WTC11 (cell line): Measurements from ENCODE around the gene TFCP2. TPM values are rescaled to one million over a fixed set of nuclear protein-coding genes. Genes with fewer than 3 reads are reported as not detected.

Experiments used
- ATAC-seq: fragments of 200-7000 bp; cut with Tn5 transposase; 2 replicates; pipeline ENCODE4 v1.10.0; 2021; ENCODE audit warnings: mild to moderate bottlenecking, moderate library complexity
- CTCF ChIA-PET: fragments of 300-600 bp; sonication (Branson Sonifier 250); formaldehyde crosslinking; loops from one replicate; lab custom pipeline; 2021; ENCODE audit warnings: antibody characterized with exemption; lab: Charles Lee
- POLR2A ChIA-PET: fragments of 350-600 bp; sonication (Branson Sonifier 250); formaldehyde crosslinking; loops from one replicate; lab custom pipeline; 2021; ENCODE audit warnings: antibody characterized with exemption; lab: Charles Lee
- DNase-seq: peaks from one replicate; pipeline ENCODE4 v3.0.0; 2021; ENCODE audit warnings: low spot score
- H3K27ac Mint-ChIP-seq: 2 replicates; pipeline ENCODE4 v1.8.0; 2021; ENCODE audit warnings: mixed read lengths
- H3K27me3 Mint-ChIP-seq: 2 replicates; pipeline ENCODE4 v1.8.0; 2021; ENCODE audit warnings: low read depth, mild to moderate bottlenecking, moderate library complexity, mixed read lengths
- H3K36me3 Mint-ChIP-seq: 2 replicates; pipeline ENCODE4 v1.8.0; 2021; ENCODE audit warnings: mixed read lengths
- H3K4me1 Mint-ChIP-seq: 2 replicates; pipeline ENCODE4 v1.8.0; 2022; ENCODE audit warnings: mixed read lengths
- H3K4me3 Mint-ChIP-seq: 2 replicates; pipeline ENCODE4 v1.8.0; 2021; ENCODE audit warnings: mild to moderate bottlenecking, moderate library complexity, mixed read lengths
- H3K9me3 Mint-ChIP-seq: 2 replicates; pipeline ENCODE4 v1.8.0; 2021; ENCODE audit warnings: mixed read lengths
- AR ChIP-seq: fragments of 250-450 bp; sonication (Bioruptor Pico); IDR thresholded peaks from 2 replicates; pipeline ENCODE4 v1.9.0; 2021; ENCODE audit warnings: mild to moderate bottlenecking
- ATF1 ChIP-seq: sonication (generic); formaldehyde crosslinking; IDR thresholded peaks from 2 replicates; pipeline ENCODE4 v1.8.1; 2023; ENCODE audit warnings: mild to moderate bottlenecking, moderate library complexity, missing genetic modification reagents
- CREB1 ChIP-seq: sonication (generic); formaldehyde crosslinking; IDR thresholded peaks from 2 replicates; pipeline ENCODE4 v1.8.0; 2023; ENCODE audit warnings: mild to moderate bottlenecking, missing genetic modification reagents
- E2F4 ChIP-seq: sonication (generic); formaldehyde crosslinking; IDR thresholded peaks from 2 replicates; pipeline ENCODE4 v1.8.1; 2022; ENCODE audit warnings: low read depth, mild to moderate bottlenecking, moderate library complexity, missing genetic modification reagents, borderline replicate concordance
- E2F5 ChIP-seq: sonication (generic); formaldehyde crosslinking; IDR thresholded peaks from 2 replicates; pipeline ENCODE4 v1.8.1; 2022; ENCODE audit warnings: mild to moderate bottlenecking, moderate library complexity, missing genetic modification reagents
- ELF4 ChIP-seq: sonication (generic); formaldehyde crosslinking; IDR thresholded peaks from 2 replicates; pipeline ENCODE4 v1.8.1; 2022; ENCODE audit warnings: low read depth, mild to moderate bottlenecking, moderate library complexity, missing genetic modification reagents
- EMX1 ChIP-seq: fragments of 250-450 bp; sonication (Bioruptor Pico); IDR thresholded peaks from 2 replicates; pipeline ENCODE4 v1.8.0; 2021; ENCODE audit warnings: mild to moderate bottlenecking
- GRHL2 ChIP-seq: fragments of 250-450 bp; sonication (Bioruptor Pico); IDR thresholded peaks from 2 replicates; pipeline ENCODE4 v1.8.0; 2022; ENCODE audit warnings: mild to moderate bottlenecking, moderate library complexity; ENCODE audit not compliant: insufficient replicate concordance, severe bottlenecking
- GTF2I ChIP-seq: fragments of 250-450 bp; sonication (Bioruptor Pico); conservative IDR thresholded peaks from 2 replicates; pipeline ENCODE4 v1.4.0; 2021; ENCODE audit warnings: mild to moderate bottlenecking
- IRF1 ChIP-seq: sonication (generic); formaldehyde crosslinking; IDR thresholded peaks from 2 replicates; pipeline ENCODE4 v1.8.0; 2023; ENCODE audit warnings: missing genetic modification reagents
- JAZF1 ChIP-seq: fragments of 250-450 bp; sonication (Bioruptor Pico); IDR thresholded peaks from 2 replicates; pipeline ENCODE4 v1.9.0; 2021; ENCODE audit warnings: moderate library complexity, mild to moderate bottlenecking, inconsistent platforms
- NFE2L1 ChIP-seq: sonication (generic); formaldehyde crosslinking; IDR thresholded peaks from 2 replicates; pipeline ENCODE4 v1.8.1; 2023; ENCODE audit warnings: missing genetic modification reagents
- NFYB ChIP-seq: sonication (generic); formaldehyde crosslinking; conservative IDR thresholded peaks from 2 replicates; pipeline ENCODE4 v1.8.0; 2022; ENCODE audit warnings: low read depth, missing genetic modification reagents
- NR1H2 ChIP-seq: sonication (generic); formaldehyde crosslinking; IDR thresholded peaks from 2 replicates; pipeline ENCODE4 v1.9.0; 2021; ENCODE audit warnings: mild to moderate bottlenecking, moderate library complexity, missing genetic modification reagents
- PREB ChIP-seq: sonication (generic); formaldehyde crosslinking; IDR thresholded peaks from 2 replicates; pipeline ENCODE4 v1.8.1; 2022; ENCODE audit warnings: mild to moderate bottlenecking, missing genetic modification reagents, moderate library complexity, borderline replicate concordance
- SP1 ChIP-seq: sonication (generic); formaldehyde crosslinking; conservative IDR thresholded peaks from 2 replicates; pipeline ENCODE4 v1.8.1; 2022; ENCODE audit warnings: missing genetic modification reagents
- STAT6 ChIP-seq: sonication (generic); formaldehyde crosslinking; conservative IDR thresholded peaks from 2 replicates; pipeline ENCODE4 v1.8.1; 2023; ENCODE audit warnings: mild to moderate bottlenecking, low read depth, missing genetic modification reagents, moderate library complexity
- TEAD4 ChIP-seq: sonication (generic); formaldehyde crosslinking; IDR thresholded peaks from 2 replicates; pipeline ENCODE4 v1.8.0; 2022; ENCODE audit warnings: mild to moderate bottlenecking, missing genetic modification reagents
- ZBTB43 ChIP-seq: sonication (generic); formaldehyde crosslinking; IDR thresholded peaks from 2 replicates; pipeline ENCODE4 v1.8.1; 2023; ENCODE audit warnings: mild to moderate bottlenecking, missing genetic modification reagents
- ZNF263 ChIP-seq: sonication (generic); formaldehyde crosslinking; IDR thresholded peaks from 2 replicates; pipeline ENCODE4 v1.8.1; 2022; ENCODE audit warnings: low read depth, mild to moderate bottlenecking, moderate library complexity, missing genetic modification reagents
- ZNF671 ChIP-seq: fragments of 250-450 bp; sonication (Bioruptor Pico); IDR thresholded peaks from 2 replicates; pipeline ENCODE4 v1.8.0; 2021; ENCODE audit warnings: mild to moderate bottlenecking
- total RNA-seq: library from RNA; stranded (reverse); gene quantifications from 3 replicates; pipeline ENCODE4 v1.2.3, GENCODE V29; 2021

TFCP2 gene
- total RNA-seq, 1 experiment from 2014 or later = 35.4 TPM

GRCh38 chr12:51197736-51198567 lies 25.0 kb upstream of the TFCP2 start:
- Mint-ChIP-seq H3K9me3 (no peaks in the 10 kb centered on the region), H3K36me3 (no peaks in the 10 kb centered on the region), H3K4me3 (no peak overlapping the region), H3K4me1 (no peaks in the 10 kb centered on the region), H3K27me3 (no peaks in the 10 kb centered on the region), H3K27ac (no peak overlapping the region)
- ChIA-PET CTCF (no interaction called here), POLR2A (no interaction called here)
- ATAC-seq (peak; percentile 20; the same call in 1 of the 2 replicates), DNase-seq (no peak)
- TF ChIP-seq ZNF671 (CRISPR knock-in tag) (no peak), PREB (CRISPR knock-in tag) (no peak), IRF1 (CRISPR knock-in tag) (no peak), SP1 (CRISPR knock-in tag) (no peak), NFYB (CRISPR knock-in tag) (no peak), STAT6 (CRISPR knock-in tag) (no peak), ZNF263 (CRISPR knock-in tag) (no peak), ZBTB43 (CRISPR knock-in tag) (no peak), GTF2I (CRISPR knock-in tag) (no peak), E2F5 (CRISPR knock-in tag) (no peak), JAZF1 (no peak), ELF4 (CRISPR knock-in tag) (no peak)

GRCh38 chr12:51196547-51196946 lies 23.6 kb upstream of the TFCP2 start:
- H3K27me3 Mint-ChIP-seq = no peaks in the 10 kb centered on the region
- ATAC-seq (no peak), DNase-seq (no peak)
- CTCF ChIA-PET = no interaction called here
- peak overlapping the region; percentile 44; the same call in 1 of the 2 replicates for H3K27ac Mint-ChIP-seq
- POLR2A ChIA-PET = no interaction called here
- no peaks in the 10 kb centered on the region for H3K9me3 Mint-ChIP-seq
- no peak overlapping the region for H3K4me3 Mint-ChIP-seq
- no peaks in the 10 kb centered on the region for H3K36me3 Mint-ChIP-seq
- no peaks in the 10 kb centered on the region for H3K4me1 Mint-ChIP-seq
- TF ChIP-seq NFE2L1 (CRISPR knock-in tag) (no peak), STAT6 (CRISPR knock-in tag) (no peak), ATF1 (CRISPR knock-in tag) (no peak), E2F4 (CRISPR knock-in tag) (no peak), TEAD4 (CRISPR knock-in tag) (no peak), NR1H2 (CRISPR knock-in tag) (no peak), CREB1 (CRISPR knock-in tag) (no peak), GRHL2 (CRISPR knock-in tag) (no peak), AR (CRISPR knock-in tag) (no peak), EMX1 (CRISPR knock-in tag) (no peak)
